HepG2 (cell line): ENCODE data around the gene CYB5B. TPM values are rescaled to one million over a fixed set of nuclear protein-coding genes. Genes with fewer than 3 reads are reported as not detected.
A peak's percentile ranks its signal among the peaks of the same experiment; 100 is the strongest.

Experiments used
- ATAC-seq: fragments of 200-7000 bp; cut with Tn5 transposase; 3 replicates; pipeline ENCODE4 v1.9.1; 2020; ENCODE audit warnings: mild to moderate bottlenecking, moderate library complexity
- BruUV-seq: library from RNA; stranded (reverse); fragments of 400-500 nt; replicated peaks from 2 replicates; lab custom pipeline; 2021; lab: Mats Ljungman, UMichigan
- CTCF ChIA-PET: fragments of 300-600 bp; formaldehyde crosslinking; extraction: SDS; loops from one replicate; lab custom pipeline; 2021; ENCODE audit warnings: low total read pairs, inconsistent platforms, low intra/inter-chr PET ratio; lab: Yijun Ruan, JAX
- POLR2A ChIA-PET: fragments of 350-600 bp; sonication (Branson Sonifier 250); formaldehyde crosslinking; loops from one replicate; lab custom pipeline; 2020; ENCODE audit warnings: antibody characterized with exemption, inconsistent platforms; lab: Yijun Ruan, JAX
- DNase-seq: peaks from one replicate; pipeline ENCODE4 v3.0.0-alpha.2; 2015; ENCODE audit warnings: low spot score
- FAIRE-seq: peaks from 3 replicates; lab custom pipeline; 2011; peaks lifted over from hg19 to GRCh38; lab: Jason Lieb, UNC
- H2AFZ ChIP-seq: one replicate; pipeline ENCODE4 v1.6.1; 2011; ENCODE audit warnings: low read length, inconsistent platforms
- H3K27ac ChIP-seq: fragments of 300-600 bp; 3 replicates; pipeline ENCODE4 v1.8.0; 2011; ENCODE audit warnings: mixed run types, mild to moderate bottlenecking, mixed read lengths, low read length, inconsistent platforms; ENCODE audit not compliant: insufficient read depth; ENCODE audit errors: extremely low read length
- H3K27me3 ChIP-seq, 2 experiments: fragments of 200-600 bp in 1 of 2; 2 replicates in 1 of 2; 3 replicates in 1 of 2; pipeline versions ENCODE4 v1.6.0 to v1.8.0; 2011; ENCODE audit warnings: low read length in 2 of 2, mild to moderate bottlenecking in 2 of 2, moderate library complexity in 2 of 2, inconsistent platforms in 1 of 2; ENCODE audit not compliant: insufficient read depth in 2 of 2, control insufficient read depth in 1 of 2
- H3K36me3 ChIP-seq, 2 experiments: fragments of 200-600 bp in 1 of 2; replicated peaks in 1 of 2; 2 replicates in 1 of 2; 3 replicates in 1 of 2; pipeline versions ENCODE4 v1.5.1 to v1.8.0; 2011; ENCODE audit warnings: low read length in 2 of 2, inconsistent platforms in 1 of 2; ENCODE audit not compliant: insufficient read depth in 2 of 2, control insufficient read depth in 1 of 2
- H3K4me1 ChIP-seq: 2 replicates; pipeline ENCODE4 v1.5.1; 2012; ENCODE audit warnings: low read length, inconsistent platforms; ENCODE audit not compliant: insufficient read depth
- H3K4me2 ChIP-seq: 2 replicates; pipeline ENCODE4 v1.6.0; 2011; ENCODE audit warnings: low read depth, low read length, inconsistent platforms
- H3K4me3 ChIP-seq, 3 experiments: fragments of 200-600 bp in 1 of 3; sonication (generic), shearing (Covaris generic) in 1 of 3; replicated peaks in 1 of 3; 2 replicates each; pipeline ENCODE4 v1.5.1; 2011 to 2016; ENCODE audit warnings: low read length in 3 of 3, inconsistent platforms in 2 of 3, low read depth in 2 of 3, mild to moderate bottlenecking in 2 of 3, control low read depth in 1 of 3, mixed read lengths in 1 of 3; ENCODE audit not compliant: insufficient read depth in 1 of 3
- H3K79me2 ChIP-seq: one replicate; pipeline ENCODE4 v1.6.1; 2011; ENCODE audit warnings: low read length, inconsistent platforms; ENCODE audit not compliant: insufficient read depth
- H3K9ac ChIP-seq: 2 replicates; pipeline ENCODE4 v1.6.0; 2011; ENCODE audit warnings: mild to moderate bottlenecking, low read depth, low read length, inconsistent platforms; ENCODE audit not compliant: insufficient read depth
- H3K9me3 ChIP-seq: 2 replicates; pipeline ENCODE4 v1.5.1; 2012; ENCODE audit warnings: mild to moderate bottlenecking, low read length
- H4K20me1 ChIP-seq: 2 replicates; pipeline ENCODE4 v1.6.0; 2011; ENCODE audit warnings: inconsistent platforms, mild to moderate bottlenecking, low read length, moderate library complexity; ENCODE audit not compliant: insufficient read depth
- ARNT ChIP-seq: fragments of 450-650 bp; IDR thresholded peaks from 2 replicates; pipeline ENCODE4 v1.6.1; 2017
- ATAD3A ChIP-seq: sonication (generic); formaldehyde crosslinking; IDR thresholded peaks from 2 replicates; pipeline ENCODE4 v1.4.0; 2020; ENCODE audit warnings: missing genetic modification reagents
- BHLHE40 ChIP-seq: IDR thresholded peaks from 2 replicates; pipeline ENCODE4 v1.6.1; 2011; ENCODE audit warnings: low read length, improper control_type of control experiment
- CBX2 ChIP-seq, 2 experiments: fragments of 200-600 bp in 1 of 2; sonication (generic); formaldehyde crosslinking in 1 of 2; IDR thresholded peaks; 2 replicates each; pipeline versions ENCODE4 v1.7.0 to v1.8.1; 2018 to 2022; ENCODE audit warnings: low read depth in 2 of 2, low read length in 1 of 2, mild to moderate bottlenecking in 1 of 2, missing genetic modification reagents in 1 of 2
- HDAC6 ChIP-seq: fragments of 200-600 bp; sonication (generic); IDR thresholded peaks from 2 replicates; pipeline ENCODE4 v1.7.0; 2017; ENCODE audit warnings: mild to moderate bottlenecking, antibody characterized with exemption, low read length, low read depth
- SSRP1 ChIP-seq: IDR thresholded peaks from 2 replicates; pipeline ENCODE4 v1.6.1; 2016; ENCODE audit warnings: control low read depth
- ZNF280D ChIP-seq: sonication (generic); formaldehyde crosslinking; IDR thresholded peaks from 2 replicates; pipeline ENCODE4 v1.5.1; 2020; ENCODE audit warnings: mild to moderate bottlenecking, missing genetic modification reagents
- ZNF546 ChIP-seq: sonication (generic); formaldehyde crosslinking; conservative IDR thresholded peaks from 2 replicates; pipeline ENCODE4 v1.8.1; 2023; ENCODE audit warnings: mild to moderate bottlenecking, missing genetic modification reagents
- ZNF879 ChIP-seq: sonication (generic); formaldehyde crosslinking; IDR thresholded peaks from 2 replicates; pipeline ENCODE4 v1.8.1; 2023; ENCODE audit warnings: missing genetic modification reagents
- WGBS: methylation state at CpG from one replicate; pipeline ENCODE4 v1.1.6; 2017; ENCODE audit warnings: low lambda C conversion rate; 5-methylcytosine and 5-hydroxymethylcytosine counted together
- in situ Hi-C: cut with HindIII; loops from 2 replicates; pipeline ENCODE4 v1.10.0; 2017; ENCODE audit warnings: low pct_unique_long_range_greater_than_20kb; ENCODE audit not compliant: extremely low pct_ligation_motif_present
- intact Hi-C: fragments of 100-400 bp; cut with micrococcal nuclease; formaldehyde crosslinking; loops from one replicate; pipeline ENCODE4 v1.10.0; 2022; ENCODE audit not compliant: unreplicated experiment
- polyA plus RNA-seq, 8 experiments: library from polyadenylated mRNA; depleted of rRNA in 3 of 8; stranded (reverse) in 7 of 8; unstranded in 1 of 8; fragments of >200 nt; fragmentation: Illumina TruSeq in 4 of 8; extraction: Trizol in 4 of 8; gene quantifications; 2 replicates each; pipeline versions ENCODE4 v1.2.1 to v1.2.3, GENCODE V29; 2011 to 2016; ENCODE audit warnings: low read depth in 4 of 8, missing spikeins in 1 of 8, mixed read lengths in 1 of 8; ENCODE audit not compliant: insufficient read depth in 1 of 8
- total RNA-seq, 5 experiments: library from RNA; depleted of rRNA; stranded (reverse); fragments of >200 nt; fragmentation: Illumina TruSeq; extraction: Trizol; gene quantifications; 2 replicates each; pipeline ENCODE4 v1.2.3, GENCODE V29; 2016; ENCODE audit warnings: low read depth in 1 of 5
- TF ChIP-seq, protein P1 (sequence below): sonication (generic); formaldehyde crosslinking; IDR thresholded peaks from 2 replicates; pipeline ENCODE4 v1.5.1; 2020; ENCODE audit warnings: missing genetic modification reagents, mild to moderate bottlenecking, borderline replicate concordance

The CYB5B gene
- total and polyA plus RNA-seq, 2 of the 13 experiments (the other 11 are each of a cell fraction or from before 2014, with no cell fraction given), result 234 to 432 TPM

- Histone ChIP-seq H3K4me1 (peaks cover 29% of the 10 kb centered on the region), H4K20me1 (no peaks in the 10 kb centered on the region), H3K27ac (no peak overlapping the region), H3K27me3 (no peaks in the 10 kb centered on the region), H3K79me2 (no peaks in the 10 kb centered on the region), H3K4me3 (no peak overlapping the region), H3K9ac (no peak overlapping the region), H3K9me3 (no peaks in the 10 kb centered on the region), H2AFZ (no peak overlapping the region), H3K4me2 (no peak overlapping the region), H3K36me3 (no peaks in the 10 kb centered on the region)
- in situ Hi-C loops, result no loop called here
- DNase-seq (no peak), ATAC-seq (peak; percentile 35; the same call in 2 of the 3 replicates), FAIRE-seq (no peak)
- ChIA-PET POLR2A (no interaction called here), CTCF (no interaction called here)
- no TSS peak for BruUV-seq
- 61% methylated on average over 5 of the region's 5 CpGs for WGBS
- TF ChIP-seq ZNF280D (no peak), ATAD3A (no peak), CBX2 (IDR thresholded peaks at IDR 0.05; ENCODE audit: low read depth, low read length) (no peak), CBX2 (CRISPR knock-in tag; IDR thresholded peaks at IDR 0.05; ENCODE audit: low read depth) (no peak), ZNF879 (CRISPR knock-in tag) (no peak), ZNF546 (no peak), HDAC6 (no peak), BHLHE40 (no peak), SSRP1 (CRISPR knock-in tag) (no peak), ARNT (no peak)
- TF ChIP-seq, protein P1, sequence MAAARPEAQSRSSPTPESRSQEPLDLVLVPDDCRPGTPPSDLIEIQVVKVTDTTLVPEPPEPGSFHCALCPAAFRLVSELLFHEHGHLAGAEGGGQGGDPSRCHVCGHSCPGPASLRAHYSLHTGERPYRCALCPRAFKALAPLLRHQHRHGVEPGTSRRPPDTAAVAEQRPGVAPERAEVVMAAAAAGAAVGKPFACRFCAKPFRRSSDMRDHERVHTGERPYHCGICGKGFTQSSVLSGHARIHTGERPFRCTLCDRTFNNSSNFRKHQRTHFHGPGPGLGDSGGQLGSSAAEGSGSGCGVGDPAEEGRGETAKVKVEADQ (CRISPR knock-in tag), result no peak
- intact Hi-C loops, result no loop called here
Observed at GRCh38 chr16:69486272-69486671, 61.9 kb downstream of the CYB5B start.
